ENCODE data around the gene PLEKHD1. TPM values are rescaled to one million over a fixed set of nuclear protein-coding genes. Genes with fewer than 3 reads are reported as not detected.

Gene PLEKHD1
- total RNA-seq, 1 donor: under 0.01 TPM

- Histone ChIP-seq H3K4me2 (ENCODE audit: insufficient read depth, low read length) (no peak overlapping the region), H3K79me2 (ENCODE audit: insufficient read depth, low read length) (no peaks in the 10 kb centered on the region), H2AFZ (ENCODE audit: low read length) (no peak overlapping the region), H3K4me1 (ENCODE audit: insufficient read depth, low read length) (peaks cover 12% of the 10 kb centered on the region), H3K4me3 (ENCODE audit: insufficient read depth, low read length) (no peak overlapping the region), H3K27me3 (ENCODE audit: insufficient read depth, low read length) (no peaks in the 10 kb centered on the region), H3K27ac (ENCODE audit: low read depth, low read length) (peak overlapping the region; percentile 29), H3K36me3 (ENCODE audit: insufficient read depth, low read length) (peaks cover 48% of the 10 kb centered on the region), H3K9me3 (ENCODE audit: low read depth, low read length) (no peaks in the 10 kb centered on the region), H4K20me1 (ENCODE audit: insufficient read depth, low read length) (peaks cover 7% of the 10 kb centered on the region)
- DNase-seq (ENCODE audit: insufficient read length, low spot score, missing footprints): peak; percentile 88
- peak; percentile 90 for TF ChIP-seq CTCF (IDR thresholded peaks at IDR 0.05; ENCODE audit: extremely low read depth, low read depth, low read length)
Measured at GRCh38 chr14:69460093-69460701, 24.3 kb upstream of the PLEKHD1 start.

- Histone ChIP-seq H3K36me3 (ENCODE audit: insufficient read depth, low read length) (peaks cover 17% of the 10 kb centered on the region), H3K4me1 (ENCODE audit: insufficient read depth, low read length) (peaks cover 12% of the 10 kb centered on the region), H4K20me1 (ENCODE audit: insufficient read depth, low read length) (peaks cover 7% of the 10 kb centered on the region), H3K79me2 (ENCODE audit: insufficient read depth, low read length) (no peaks in the 10 kb centered on the region), H3K4me2 (ENCODE audit: insufficient read depth, low read length) (peak overlapping the region; percentile 71), H3K4me3 (ENCODE audit: insufficient read depth, low read length) (no peak overlapping the region), H3K27ac (ENCODE audit: low read depth, low read length) (peak overlapping the region; percentile 88), H3K9me3 (ENCODE audit: low read depth, low read length) (no peaks in the 10 kb centered on the region), H3K27me3 (ENCODE audit: insufficient read depth, low read length) (no peaks in the 10 kb centered on the region), H2AFZ (ENCODE audit: low read length) (no peak overlapping the region)
- peak; percentile 69 for DNase-seq (ENCODE audit: insufficient read length, low spot score, missing footprints)
- TF ChIP-seq CTCF (IDR thresholded peaks at IDR 0.05; ENCODE audit: extremely low read depth, low read depth, low read length): no peak
Measured at GRCh38 chr14:69464379-69464778, 20.1 kb upstream of the PLEKHD1 start.

- Histone ChIP-seq H3K27ac (ENCODE audit: low read depth, low read length) (peak overlapping the region; percentile 88), H3K27me3 (ENCODE audit: insufficient read depth, low read length) (no peaks in the 10 kb centered on the region), H3K4me1 (ENCODE audit: insufficient read depth, low read length) (peaks cover 12% of the 10 kb centered on the region), H2AFZ (ENCODE audit: low read length) (no peak overlapping the region), H3K4me3 (ENCODE audit: insufficient read depth, low read length) (no peak overlapping the region), H3K79me2 (ENCODE audit: insufficient read depth, low read length) (no peaks in the 10 kb centered on the region), H4K20me1 (ENCODE audit: insufficient read depth, low read length) (peaks cover 7% of the 10 kb centered on the region), H3K36me3 (ENCODE audit: insufficient read depth, low read length) (peaks cover 17% of the 10 kb centered on the region), H3K4me2 (ENCODE audit: insufficient read depth, low read length) (peak overlapping the region; percentile 71), H3K9me3 (ENCODE audit: low read depth, low read length) (no peaks in the 10 kb centered on the region)
- no peak for TF ChIP-seq CTCF (IDR thresholded peaks at IDR 0.05; ENCODE audit: extremely low read depth, low read depth, low read length)
- peak; percentile 90 for DNase-seq (ENCODE audit: insufficient read length, low spot score, missing footprints)
Measured at GRCh38 chr14:69464829-69465228, 19.7 kb upstream of the PLEKHD1 start.

- Histone ChIP-seq H3K27me3 (ENCODE audit: insufficient read depth, low read length) (peaks cover 3% of the 10 kb centered on the region), H3K27ac (ENCODE audit: low read depth, low read length) (no peak overlapping the region), H3K4me3 (ENCODE audit: insufficient read depth, low read length) (no peak overlapping the region), H4K20me1 (ENCODE audit: insufficient read depth, low read length) (no peaks in the 10 kb centered on the region), H3K36me3 (ENCODE audit: insufficient read depth, low read length) (no peaks in the 10 kb centered on the region), H3K79me2 (ENCODE audit: insufficient read depth, low read length) (no peaks in the 10 kb centered on the region), H2AFZ (ENCODE audit: low read length) (no peak overlapping the region), H3K9me3 (ENCODE audit: low read depth, low read length) (no peaks in the 10 kb centered on the region), H3K4me2 (ENCODE audit: insufficient read depth, low read length) (no peak overlapping the region), H3K4me1 (ENCODE audit: insufficient read depth, low read length) (peaks cover 12% of the 10 kb centered on the region)
- TF ChIP-seq CTCF (IDR thresholded peaks at IDR 0.05; ENCODE audit: extremely low read depth, low read depth, low read length): no peak
- no peak for DNase-seq (ENCODE audit: insufficient read length, low spot score, missing footprints)
Measured at GRCh38 chr14:69468949-69469348, 15.6 kb upstream of the PLEKHD1 start.
